ENCODE data around the gene PARD3.

Gene PARD3

DNA sequence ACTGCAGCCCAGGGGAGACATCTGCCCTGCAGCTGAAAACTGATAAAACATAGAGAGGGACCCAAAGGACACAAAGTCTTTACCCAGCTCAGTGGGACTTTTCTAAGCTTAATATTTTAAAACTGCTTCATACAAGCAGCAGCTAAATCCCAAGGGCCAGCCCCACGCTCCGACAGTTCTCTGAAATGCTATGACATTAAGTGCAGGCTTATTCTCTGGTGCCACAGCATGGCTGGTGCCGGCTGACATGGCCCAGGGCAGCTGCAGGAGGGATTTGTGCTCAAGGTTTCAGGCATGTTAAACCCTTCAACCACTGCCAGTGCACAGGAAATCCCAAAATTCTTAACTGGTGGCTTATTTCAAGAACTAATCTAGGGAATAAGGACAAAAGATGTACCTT, 170.9 kb downstream of the PARD3 start:
- no peak for DNase-seq

DNA sequence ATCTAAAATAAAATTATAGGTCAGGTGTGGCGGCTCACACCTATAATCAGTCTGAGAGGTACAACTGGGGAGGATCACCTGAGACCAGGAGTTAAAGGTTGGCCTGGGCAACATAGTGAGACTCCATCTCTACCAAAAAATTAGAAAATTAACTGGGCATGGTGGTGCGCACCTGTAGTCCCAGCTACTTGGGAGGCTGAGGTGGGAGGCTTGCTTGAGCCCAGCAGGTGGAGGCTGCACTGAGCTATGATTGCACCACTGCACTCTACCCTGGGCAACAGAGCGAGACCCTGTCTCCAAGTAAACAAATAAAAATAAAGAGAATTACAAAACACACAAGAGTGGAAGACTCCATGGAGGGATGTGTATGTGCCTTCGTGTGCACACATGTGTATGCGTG, 171.5 kb downstream of the PARD3 start:
- no peak for DNase-seq

DNA sequence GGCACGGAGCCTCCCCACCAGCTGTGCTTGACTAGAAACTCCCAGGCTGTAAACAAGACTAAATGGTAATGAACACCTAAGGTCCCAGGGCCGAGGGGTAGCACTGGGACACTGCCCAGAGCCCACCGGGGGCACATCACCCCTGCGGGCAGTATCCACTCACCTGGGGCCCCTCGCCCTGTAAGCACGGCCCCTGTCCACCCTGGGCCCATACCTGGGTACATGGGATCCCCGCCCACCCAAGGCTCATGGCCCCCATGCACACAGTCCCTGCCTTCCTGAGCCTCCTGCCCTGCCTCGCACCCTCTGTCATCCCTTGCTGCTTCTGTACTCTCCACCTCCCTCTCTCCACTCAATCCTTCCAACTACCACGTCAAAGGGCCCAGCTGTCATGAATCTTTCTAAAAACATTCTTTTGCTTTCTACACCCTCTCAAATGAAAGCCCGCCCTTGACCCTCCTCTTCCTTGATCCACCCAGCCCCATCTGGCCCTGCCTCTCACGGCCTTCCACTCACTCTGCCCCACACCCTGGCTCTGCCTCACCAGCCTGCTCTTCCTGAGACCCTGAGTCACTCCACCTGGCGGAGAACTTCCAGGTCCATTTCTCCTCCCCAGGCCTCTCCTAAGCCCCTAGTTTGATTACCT, 173.1 kb downstream of the PARD3 start:
- no peak for DNase-seq

DNA sequence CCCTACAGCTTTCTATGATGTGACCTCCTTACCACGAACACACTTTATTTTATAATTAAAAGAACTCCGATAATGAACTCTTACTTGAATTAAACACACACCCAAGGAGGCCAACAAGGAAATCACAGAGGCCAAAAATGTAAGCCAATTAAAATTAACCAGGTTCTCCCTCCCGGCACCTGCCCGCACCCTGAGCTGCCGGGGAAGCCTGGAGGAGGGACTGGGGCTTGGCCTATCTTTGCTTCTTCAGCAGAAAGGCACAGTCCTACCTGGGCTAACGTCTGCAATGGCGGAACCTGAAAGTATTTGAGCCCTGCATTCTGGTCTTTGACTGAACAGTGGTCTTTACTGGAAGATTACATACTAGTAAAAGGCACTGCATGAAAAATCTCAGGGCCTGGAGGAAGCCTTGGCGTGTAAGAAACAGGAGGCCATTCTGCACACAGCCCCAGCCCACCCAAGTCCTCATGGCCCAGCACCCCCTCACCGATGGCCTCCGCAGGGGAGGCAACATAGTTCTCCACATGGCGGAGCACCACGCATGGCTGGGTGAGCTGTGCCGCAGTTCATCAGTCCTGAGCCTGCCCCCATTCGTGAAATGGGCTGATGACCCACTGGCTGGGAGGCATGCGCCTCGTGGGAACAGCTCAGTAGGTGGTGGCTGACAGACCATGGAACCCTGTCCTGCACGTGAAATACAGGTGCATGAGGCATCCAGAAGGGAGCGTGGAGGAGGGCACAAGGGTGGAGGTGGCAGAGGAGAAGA, 173.8 kb downstream of the PARD3 start:
- DNase-seq: no peak

DNA sequence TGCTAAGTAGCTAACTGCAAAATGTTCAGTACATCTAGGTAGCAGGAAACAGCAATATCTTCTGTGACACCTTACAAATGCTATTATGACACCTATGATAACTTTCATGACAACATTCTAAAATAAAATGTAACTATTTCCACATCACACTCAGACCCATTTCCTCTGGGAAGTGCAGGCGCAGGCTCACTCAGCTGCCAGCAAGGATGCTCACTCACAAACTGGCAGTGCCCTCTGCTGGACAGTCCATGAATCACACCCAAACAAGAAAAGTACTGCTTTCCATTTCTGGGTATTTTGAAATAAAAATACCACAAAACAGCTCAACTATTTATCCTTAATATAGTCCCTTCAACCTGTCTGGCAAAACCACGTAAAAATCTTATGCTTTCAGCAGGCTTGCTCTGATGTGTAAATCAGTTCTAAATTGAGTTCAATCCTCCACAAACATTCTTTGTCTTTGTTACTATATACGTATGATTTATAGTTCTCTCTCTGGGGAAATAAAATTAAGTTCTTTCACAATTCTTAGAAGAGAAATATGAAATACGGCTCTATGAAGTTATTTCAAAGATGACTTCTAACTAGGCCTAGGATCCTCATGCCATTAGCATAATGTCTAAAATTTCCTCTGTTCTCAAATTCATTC, 176.6 kb downstream of the PARD3 start:
- DNase-seq: no peak

DNA sequence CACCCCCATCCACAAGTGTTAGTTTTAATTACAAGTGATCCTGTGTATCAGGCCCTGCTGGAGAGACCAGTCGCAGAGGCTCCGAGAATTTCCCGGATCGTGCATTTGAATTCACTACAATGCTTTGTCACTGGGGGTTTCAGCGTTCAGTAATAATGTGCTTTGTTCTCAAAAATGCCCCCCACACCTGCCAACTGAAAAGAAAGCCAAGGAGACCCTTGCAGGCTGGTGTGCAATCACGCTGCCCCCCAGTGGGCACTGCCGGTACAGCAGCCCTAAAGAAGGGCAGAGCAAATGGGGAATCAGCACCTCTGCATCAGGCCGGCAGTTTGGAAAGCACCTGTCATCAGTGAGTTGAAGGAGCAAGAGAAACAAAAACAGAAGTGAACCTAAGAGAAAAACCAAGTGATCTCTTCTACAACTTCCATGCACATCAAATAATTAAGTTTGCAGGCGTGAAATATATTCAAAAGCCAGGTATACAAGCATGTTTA, 177.6 kb downstream of the PARD3 start:
- DNase-seq: peak; percentile 1

DNA sequence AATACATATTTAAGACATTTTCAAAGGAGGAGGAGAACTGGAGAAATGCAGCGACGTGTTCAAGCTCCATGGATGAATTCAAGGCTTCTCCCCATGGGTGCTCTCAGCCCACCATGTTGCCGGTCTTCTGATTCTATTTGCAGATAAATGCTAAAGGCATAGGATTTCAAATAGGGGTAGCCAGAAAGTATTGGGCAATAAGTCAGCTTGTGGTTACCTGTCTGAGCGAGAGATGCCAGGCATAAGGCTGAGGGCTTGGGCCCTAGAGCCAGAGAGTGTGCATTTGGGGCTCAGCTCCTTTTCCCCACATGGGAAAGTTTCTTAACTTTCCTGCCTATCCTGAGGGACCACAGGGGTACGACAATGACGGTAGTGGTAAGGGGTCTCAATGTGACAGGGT, 180.0 kb downstream of the PARD3 start:
- DNase-seq: no peak

DNA sequence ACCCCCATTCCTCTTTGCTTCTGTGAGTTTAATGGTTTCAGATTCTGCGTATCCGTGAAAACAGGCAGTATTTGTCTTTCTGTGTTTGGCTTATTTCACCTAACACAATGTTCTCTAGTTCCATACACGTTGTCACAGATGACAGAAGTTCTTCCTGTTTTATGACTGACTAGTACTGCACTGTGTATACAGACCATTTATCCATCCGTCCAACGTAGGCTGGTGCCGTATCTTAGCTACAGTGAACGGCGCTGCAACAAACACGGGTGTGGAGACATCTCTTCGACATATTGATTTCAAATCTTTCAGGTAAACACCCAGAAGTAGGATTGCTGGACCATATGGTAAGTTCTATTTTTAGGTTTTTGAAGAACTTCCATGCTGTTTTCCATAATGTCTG, 181.7 kb downstream of the PARD3 start:
- DNase-seq: peak; percentile 22

DNA sequence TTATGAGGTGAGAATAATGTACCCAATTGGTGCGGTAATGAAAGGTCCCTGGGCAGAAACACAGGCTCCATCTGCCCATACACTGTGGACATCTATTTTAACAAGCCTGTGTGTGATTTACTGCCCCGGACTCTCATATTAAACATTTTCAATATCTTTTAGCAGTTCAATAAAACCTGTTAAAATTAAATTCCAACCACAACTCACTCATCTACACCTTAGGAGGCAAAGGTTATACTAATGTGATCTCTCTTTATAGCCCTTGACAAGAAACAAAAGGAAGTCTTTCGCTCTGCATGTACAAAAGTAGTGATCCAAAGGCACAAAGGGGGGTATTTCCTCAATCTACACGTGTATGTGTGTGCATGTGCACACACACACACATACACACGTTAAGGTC, 186.0 kb downstream of the PARD3 start:
- no peak for DNase-seq

DNA sequence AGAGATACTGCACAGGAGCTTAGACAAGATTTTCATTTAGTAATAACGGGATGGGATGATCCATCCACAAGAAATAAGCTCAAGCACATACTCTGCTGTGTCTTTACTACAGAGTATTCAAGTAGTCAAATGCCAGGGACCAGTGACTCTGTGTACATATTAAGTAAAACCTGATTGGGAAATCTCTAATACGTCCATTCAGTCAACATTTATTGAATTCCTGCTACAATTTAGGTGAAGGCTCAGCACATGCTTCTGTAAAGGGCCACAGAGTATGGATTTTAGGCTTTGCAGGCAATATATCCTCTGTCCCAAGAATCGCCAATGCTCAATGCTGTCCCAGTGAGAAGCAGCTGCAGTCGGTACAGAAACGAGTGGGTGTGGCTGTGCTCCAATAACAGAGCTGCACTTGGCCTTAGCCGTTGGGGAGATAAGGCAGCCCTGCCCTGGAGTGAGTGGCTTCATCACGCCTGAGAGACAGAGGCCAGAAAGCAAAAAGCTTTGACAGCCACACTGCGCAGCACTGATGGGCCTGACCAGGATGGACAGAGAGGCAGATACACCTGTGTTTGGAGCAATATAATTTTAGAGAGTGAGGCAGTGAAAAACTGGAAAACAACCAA, 186.8 kb downstream of the PARD3 start:
- peak; percentile 9 for DNase-seq

DNA sequence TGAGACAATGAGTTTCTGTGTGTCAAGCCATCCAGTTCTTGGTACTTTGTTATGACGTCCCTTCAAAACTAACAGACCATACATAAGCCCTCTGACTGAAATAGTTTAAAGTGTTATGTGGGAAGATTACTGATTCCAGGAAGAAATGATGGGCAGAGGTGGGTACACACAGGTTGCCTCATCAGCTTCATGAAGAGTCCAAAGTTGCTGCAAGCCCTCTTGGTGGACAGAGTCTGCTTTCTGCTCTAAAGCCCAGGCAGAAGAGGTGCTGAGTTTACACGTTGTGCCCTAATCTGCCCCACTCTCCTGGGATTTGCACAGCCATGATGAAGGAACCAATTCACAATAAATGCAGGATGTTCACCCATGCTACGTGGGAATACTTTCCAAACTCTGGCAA, 187.4 kb downstream of the PARD3 start:
- no peak for DNase-seq

DNA sequence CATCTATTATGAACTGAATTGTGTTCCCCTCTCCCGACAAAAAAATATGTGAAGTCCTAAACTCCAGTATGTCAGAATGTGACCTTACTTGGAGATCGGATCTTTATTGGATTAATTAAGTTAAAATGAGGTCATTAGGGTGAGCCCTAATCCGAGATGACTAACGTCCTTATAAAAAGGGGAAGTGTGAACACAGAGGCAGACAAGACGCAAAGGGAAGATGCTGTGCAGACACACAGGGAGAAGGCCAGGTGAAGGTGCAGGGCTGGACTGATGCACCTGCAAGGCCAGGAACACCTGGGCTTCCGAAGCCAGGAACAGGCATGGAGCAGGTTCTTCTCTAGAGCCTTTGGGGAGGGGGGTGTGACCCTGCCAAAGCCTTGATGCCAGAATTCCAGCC, 187.8 kb downstream of the PARD3 start:
- no peak for DNase-seq

DNA sequence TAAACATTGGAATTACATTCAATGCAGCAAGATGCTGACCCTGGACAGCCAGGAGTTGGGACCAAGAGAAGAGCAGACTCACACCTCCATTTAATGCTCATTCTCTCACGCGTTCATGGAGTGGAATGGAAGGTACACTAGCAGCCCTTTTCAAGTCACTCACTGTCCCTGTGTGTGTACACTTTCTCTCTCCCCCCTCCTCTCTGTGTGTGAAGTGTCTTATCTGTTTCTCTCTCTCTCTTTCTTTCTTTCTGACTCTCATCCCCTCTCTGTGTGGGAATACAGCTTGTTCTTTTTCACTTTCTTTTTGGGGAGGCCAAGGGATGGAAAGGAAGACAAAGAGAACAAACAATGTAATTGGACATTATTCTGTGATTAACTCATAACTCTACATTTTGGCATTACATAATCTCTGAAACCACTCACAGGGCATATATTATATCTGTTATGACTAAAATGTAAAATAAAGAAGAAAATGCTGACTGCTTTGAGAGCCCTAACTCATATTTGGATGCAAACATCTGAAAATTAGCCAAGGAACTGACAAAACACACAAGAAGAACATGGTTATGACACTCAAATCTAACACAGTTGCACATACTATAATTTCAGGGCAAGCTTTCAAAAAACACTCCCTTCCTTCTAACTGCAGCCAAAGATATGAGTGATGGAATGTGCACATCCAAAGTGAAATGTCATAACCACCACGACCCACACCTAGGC, 188.8 kb downstream of the PARD3 start:
- DNase-seq: no peak

DNA sequence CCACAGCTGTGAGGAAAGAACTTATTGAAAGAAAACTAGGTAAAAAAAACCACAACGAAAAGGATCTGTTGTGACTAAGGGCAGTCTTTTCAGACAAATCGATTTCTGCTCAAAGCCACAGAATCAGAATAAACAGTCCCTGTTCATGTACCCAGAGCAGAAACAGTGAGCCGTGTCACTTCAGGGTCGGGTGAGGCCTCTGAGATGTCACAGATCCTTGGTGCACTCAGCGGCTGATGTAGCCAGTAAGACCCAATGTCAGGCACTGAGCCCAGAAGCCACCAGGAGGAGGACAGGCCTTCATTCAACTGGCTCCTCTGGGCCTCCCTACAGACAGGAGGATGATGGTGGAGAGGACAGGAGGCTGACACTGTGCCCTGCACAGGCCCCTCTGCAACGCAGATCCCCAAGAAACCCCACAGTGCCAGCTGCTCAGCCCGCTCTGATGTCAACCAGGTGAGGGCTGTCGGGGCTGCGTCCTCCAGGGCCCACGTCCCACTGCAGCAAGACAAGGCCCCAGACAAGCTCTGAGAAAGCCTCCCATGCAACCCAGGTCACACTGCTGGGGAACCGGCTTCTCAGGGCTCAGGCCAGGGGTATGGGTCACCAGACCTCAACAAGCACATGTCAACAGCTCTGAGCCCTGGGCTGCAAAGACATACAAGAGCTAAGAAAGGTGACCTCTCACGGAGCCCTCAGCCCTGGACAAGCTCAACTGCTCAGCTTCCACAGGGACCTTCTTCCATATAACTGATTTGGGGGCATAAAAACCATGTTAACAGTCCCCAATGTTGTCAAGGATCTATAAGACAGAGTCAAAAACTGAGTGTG, 190.6 kb downstream of the PARD3 start:
- no peak for DNase-seq

DNA sequence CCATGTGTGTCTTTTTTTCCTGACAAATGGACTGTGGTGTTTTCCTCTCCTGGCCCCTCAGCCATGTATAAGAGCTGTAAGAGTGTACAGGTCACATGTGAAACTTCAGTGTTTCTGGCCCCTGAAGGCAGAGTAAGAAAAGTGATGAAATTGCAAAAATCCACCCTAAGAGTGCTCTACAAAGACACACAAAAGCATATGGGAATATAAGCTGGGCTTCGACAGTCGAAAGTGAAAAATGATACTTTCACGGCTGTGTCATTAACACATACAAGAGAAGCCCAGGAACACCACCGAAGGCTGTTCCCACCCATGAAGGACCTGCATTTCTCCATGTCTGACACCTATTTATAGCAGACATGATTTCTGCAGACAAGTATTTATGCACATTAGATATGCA, 192.2 kb downstream of the PARD3 start:
- DNase-seq: no peak

DNA sequence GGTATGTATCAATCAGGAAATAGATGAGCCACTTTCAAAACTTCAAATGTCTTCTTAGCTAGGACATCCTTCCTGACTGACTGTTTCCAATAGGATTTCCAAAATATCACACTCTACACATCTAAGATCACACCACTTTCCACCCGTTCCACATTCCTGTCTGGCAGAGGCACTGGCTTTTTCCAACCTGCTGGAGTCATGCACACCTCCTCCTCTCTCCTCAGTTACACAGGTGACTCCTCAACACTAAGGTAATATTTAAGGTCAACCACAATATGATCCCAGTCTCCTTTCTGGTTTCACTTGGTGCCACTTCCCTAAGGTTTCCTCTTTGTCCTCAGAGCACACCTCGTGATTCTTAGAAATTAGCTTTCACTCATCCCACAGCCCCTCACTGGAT, 196.5 kb downstream of the PARD3 start:
- no peak for DNase-seq

DNA sequence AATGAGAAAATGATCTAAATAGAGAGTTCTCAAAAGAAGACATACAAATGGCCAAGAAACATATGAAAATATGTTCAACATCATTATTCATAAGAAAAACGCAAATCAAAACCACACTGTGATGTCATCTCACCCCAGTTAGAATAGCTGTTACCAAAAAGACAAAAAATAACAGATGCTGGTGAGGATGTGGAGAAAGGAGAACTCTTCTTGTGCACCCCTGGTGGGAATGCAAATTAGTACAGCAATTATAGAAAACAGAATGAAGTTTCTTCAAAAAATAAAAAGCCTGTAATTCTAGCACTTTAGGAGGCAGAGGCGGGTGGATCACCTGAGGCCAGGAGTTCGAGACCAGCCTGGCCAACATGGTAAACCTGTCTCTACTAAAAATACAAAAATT, 199.3 kb downstream of the PARD3 start:
- DNase-seq: no peak

DNA sequence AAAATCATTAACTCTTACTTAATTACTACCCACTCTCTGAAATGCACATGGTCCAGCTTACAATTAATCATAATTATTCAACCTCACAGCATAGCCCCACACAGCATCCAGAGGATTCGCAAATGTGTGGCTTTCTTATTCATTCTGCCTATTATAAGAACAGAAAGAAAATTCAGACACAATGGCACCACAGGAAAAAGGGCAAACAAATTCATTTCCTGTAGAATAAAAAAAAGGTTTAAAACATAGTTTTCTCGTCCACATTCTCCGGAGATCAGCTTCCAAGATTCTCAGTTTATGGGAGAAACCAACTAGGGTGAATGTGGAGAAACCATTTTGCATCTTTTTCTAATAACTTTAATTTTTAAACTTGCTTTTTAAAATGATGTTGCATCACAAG, 201.6 kb downstream of the PARD3 start:
- no peak for DNase-seq

DNA sequence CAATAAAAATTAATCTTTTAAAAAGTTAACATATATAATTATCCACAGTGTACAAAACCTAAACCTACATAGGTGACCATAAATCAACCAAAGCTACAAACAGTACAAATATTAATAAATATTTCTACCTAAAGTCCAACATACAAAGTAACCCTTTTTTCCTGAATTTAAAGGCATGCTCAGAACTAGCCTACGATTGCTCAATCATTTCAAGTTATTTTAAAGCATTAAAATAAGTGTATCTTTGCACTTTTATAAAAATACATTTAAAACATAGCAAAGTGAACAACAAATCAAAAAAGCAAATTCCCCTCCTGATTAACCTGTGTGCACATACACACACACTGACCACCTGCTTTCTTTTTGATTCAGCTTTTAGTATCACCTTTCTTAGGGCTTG, 202.2 kb downstream of the PARD3 start:
- DNase-seq: no peak

DNA sequence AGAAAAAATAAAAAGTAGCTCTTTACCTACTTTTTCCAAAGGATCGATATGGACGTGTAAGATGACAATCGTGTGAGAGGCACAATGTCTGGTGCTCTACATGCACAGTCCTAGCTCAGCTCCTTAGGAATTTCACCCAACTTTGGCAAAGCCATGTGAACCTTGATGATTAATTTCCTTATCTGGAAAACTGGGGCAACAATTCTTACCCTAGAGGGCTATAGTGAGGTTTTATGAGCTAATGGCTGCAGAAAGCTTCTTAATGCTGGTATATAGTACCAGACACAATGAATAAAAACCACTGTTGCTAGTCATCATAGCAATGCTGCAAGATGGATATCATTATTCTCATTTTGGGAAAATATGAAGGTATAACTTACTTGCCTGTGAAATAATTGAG, 202.7 kb downstream of the PARD3 start:
- no peak for DNase-seq

DNA sequence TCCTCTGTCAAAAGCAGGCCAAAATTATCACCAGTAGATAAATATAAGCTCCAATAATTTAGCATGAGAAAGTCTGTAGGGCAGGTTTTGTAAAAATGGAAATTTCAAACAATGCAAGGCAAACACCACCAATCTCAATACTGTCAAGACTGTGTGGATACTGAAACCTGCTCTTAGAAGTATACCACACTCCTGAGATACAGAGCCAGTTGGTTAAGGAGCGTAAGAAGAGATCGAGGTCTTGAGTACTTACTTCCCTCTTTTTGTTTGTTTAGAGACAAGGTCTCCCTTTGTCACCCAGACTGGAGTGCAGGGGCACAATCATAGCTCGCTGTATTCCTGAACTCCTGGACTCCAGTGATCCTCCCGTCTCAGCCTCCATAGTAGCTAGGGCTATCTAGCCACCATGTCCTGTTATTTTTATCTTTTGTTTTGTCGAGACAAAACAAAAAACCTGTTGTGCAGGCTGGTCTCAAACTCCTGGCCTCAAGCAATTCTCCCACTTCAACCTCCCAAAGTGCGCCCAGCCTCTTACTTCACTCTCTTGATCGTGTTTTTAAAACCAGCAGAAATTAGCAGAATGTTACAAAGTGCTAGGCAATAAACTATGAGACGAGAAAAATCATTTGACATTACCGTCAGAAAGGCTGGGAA, 205.7 kb downstream of the PARD3 start:
- DNase-seq: no peak

DNA sequence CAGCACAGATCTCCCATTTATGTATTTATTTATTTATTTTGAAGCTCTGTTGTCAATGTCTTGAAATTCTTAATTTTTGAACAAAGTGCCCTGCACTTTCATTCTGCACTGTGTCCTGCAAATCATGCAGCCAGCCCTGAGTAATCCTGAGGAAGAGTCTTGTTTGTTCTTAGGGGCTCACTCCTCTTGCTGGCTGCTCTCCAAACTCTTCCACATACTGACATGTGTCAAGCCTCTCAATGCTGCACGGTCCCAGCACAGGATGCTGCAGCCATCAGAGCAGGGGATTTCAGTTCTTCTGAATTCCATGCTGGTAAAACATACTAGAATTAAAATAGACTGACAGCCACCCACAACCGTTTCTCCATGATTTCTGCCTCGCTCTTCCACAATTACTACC, 207.2 kb downstream of the PARD3 start:
- no peak for DNase-seq

All from DMS153 (cell line).